GM10266 (cell line): ENCODE measurements around the gene PPP1R36.

Experiments
- DNase-seq: peaks from one replicate; pipeline ENCODE4 v3.0.0; 2012; ENCODE audit errors: extremely low spot score
- TF ChIP-seq, protein P1 (sequence below): IDR thresholded peaks from 2 replicates; pipeline ENCODE4 v1.5.1; 2012; ENCODE audit warnings: mild to moderate bottlenecking, low read depth; ENCODE audit not compliant: control insufficient read depth, insufficient read depth; ENCODE audit errors: missing control alignments

The PPP1R36 gene, protein sequence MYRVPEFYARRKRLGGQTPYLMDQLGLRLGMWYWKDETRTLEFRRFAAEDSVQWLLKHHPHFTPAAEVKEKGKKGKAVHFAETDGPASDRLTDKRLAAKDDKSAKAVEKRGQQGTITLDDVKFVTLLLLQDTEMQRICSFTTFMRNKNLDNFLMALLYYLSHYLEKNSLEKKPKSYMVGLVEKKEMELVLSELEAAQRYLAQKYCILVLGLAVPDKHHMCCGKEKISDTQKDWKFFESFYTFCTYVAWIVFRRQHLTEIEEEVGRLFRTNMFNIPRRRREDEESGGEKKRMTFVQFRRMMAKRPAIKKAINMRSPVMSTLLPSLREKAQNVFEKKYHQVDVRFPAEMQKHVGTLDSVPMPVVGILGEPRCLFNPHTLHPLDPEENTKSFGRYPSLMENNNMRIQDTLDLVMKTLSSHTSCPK

DNA sequence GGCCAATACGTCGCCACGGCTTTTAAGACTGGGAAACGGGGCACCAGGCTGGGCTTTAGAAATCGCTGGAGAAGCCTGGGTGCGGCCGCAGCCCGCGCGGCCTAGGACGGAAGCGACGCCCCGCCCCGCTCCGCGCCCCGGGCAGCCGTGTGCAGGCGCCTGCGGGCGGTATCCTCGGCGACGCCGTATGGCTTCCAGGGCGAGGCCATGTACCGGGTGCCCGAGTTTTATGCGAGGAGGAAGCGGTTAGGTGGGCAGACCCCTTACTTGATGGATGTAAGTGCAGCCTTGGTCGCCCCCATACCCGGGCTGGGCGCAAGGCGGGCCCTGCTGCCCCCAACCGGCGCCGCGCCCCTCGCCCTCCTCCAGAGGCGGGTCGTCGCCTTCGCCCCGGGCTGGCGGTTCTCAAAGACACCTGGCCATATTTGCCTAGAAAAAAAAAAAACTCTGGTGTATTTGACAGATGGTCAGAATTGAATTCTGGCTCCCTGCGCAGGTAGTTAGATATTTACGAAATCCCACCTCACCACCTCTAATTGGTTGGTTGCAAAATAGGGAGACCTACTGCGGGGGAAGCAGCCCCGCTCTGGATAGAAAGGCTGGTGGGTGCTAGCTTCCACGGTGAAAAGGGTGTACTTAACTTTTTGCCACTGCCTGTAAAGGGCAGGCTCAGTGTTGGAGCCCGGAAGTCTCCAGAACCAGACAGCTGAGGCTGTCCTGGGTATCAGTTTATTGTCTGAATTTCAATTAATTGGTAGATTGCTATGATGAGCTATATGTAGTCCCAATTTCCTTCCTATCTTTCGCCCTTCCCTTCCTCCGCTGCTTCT, at the start of gene PPP1R36:
PPP1R36 (plus strand) TSS at position 171 of the 830 bp plus-strand sequence; CDS start at position 208, 37 bp downstream.
- TF ChIP-seq, protein P1, sequence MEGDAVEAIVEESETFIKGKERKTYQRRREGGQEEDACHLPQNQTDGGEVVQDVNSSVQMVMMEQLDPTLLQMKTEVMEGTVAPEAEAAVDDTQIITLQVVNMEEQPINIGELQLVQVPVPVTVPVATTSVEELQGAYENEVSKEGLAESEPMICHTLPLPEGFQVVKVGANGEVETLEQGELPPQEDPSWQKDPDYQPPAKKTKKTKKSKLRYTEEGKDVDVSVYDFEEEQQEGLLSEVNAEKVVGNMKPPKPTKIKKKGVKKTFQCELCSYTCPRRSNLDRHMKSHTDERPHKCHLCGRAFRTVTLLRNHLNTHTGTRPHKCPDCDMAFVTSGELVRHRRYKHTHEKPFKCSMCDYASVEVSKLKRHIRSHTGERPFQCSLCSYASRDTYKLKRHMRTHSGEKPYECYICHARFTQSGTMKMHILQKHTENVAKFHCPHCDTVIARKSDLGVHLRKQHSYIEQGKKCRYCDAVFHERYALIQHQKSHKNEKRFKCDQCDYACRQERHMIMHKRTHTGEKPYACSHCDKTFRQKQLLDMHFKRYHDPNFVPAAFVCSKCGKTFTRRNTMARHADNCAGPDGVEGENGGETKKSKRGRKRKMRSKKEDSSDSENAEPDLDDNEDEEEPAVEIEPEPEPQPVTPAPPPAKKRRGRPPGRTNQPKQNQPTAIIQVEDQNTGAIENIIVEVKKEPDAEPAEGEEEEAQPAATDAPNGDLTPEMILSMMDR = no peak
- peak; percentile 47 for DNase-seq

DNA sequence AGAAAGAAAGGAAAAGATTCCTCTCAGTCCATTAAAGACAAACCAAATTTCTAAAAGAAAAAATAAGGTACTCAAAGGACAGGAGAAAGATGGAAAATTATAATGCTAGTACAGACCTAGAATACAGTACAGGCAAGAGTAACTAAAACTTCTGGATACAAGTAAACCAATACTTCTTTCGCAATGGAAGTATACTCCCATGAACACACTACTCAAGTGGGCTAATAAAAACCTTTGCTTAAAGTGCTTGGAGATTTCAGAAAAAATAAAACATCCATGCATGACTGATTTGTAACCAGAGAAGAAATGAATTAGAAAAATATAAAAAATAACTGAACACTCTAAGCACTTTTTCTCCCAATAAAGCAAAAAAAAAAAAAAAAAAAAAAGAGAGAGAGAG, 49.7 kb upstream of the PPP1R36 start:
- no peak for DNase-seq

DNA sequence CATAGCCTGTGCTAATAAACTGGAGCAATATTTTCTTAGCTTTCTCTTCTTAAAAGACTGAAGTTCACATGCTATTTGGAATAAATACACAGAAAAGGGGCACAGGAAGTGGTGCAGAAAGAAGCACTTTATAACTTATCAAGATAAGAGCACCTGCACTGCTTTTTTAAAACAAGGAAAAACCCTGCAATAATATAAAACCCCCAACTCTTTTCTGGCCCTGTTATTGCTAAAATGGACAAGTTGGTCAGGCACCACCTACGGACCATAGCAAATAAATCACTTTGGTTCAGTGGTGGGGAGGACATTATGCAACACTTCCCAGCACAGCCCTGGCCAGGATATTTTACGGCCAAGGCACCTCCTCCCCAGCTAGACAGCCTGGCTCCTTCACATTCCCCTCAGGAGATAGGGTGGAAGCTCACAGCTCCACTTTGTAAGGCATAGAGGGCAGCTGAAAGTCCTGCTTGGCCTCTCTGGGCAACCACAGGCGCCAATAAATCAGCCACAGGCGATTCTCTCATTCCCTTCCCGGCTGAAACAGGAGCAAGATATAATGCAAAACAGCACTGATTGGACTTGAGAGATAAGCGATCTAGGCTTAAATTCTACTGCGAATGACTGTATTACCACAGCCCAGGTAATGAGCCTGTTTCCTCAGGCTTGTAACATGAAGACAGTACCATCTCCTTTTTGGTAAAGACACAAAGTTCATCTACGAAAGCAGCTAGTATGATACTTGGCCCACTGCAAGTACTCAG, 48.2 kb upstream of the PPP1R36 start:
- TF ChIP-seq, protein P1 = no peak
- no peak for DNase-seq

More for the DNA sequence above, 49.7 kb upstream of the PPP1R36 start:
- TF ChIP-seq, protein P1 = no peak

DNA sequence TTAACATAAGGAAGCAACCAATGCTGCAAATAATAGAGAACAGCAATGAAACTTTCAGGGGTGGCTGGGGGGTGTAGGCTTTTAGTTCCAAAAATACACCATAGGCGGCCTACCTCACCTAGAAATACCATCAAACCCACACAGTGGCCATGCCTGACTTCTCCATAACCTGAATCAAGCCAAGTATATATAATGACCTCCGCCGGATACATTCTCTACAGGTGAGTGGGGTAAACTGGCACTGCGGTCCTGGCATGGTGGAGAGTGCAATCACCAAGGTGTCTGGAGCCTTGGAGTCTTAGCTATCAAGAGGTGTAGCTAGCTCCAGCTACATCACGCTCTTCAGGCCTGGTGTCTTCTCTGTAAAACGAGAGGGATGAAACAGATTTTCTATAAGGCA, 47.3 kb upstream of the PPP1R36 start:
- DNase-seq = no peak

DNA sequence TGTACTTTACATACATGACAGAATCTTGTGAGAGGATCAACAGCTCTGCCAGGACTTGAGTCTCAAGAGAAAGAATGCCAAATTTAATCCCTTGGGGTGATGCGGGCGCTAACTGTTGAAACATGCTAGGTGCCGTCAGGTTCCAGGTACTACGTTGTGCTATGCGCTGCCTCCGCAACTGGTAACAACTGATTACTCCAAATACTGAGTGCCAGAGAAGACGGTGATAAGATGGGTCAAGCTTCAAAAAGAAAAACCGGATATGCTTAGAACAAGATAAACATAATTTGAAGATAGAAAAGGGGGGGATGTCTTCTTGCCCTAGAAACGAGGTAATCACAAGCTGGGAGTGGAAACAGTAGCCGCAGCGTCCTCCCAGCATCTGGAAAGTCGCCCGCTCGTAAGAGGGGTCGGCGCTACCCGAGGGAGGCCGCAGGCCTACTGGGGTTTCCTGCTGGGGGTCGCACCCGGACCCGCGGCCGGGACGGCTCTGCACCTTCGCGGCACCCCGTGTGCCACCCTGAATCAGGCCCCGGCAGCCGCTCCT, 46.8 kb upstream of the PPP1R36 start:
- DNase-seq = no peak
- TF ChIP-seq, protein P1 = no peak

More for the DNA sequence above, 47.3 kb upstream of the PPP1R36 start:
- TF ChIP-seq, protein P1 = no peak

DNA sequence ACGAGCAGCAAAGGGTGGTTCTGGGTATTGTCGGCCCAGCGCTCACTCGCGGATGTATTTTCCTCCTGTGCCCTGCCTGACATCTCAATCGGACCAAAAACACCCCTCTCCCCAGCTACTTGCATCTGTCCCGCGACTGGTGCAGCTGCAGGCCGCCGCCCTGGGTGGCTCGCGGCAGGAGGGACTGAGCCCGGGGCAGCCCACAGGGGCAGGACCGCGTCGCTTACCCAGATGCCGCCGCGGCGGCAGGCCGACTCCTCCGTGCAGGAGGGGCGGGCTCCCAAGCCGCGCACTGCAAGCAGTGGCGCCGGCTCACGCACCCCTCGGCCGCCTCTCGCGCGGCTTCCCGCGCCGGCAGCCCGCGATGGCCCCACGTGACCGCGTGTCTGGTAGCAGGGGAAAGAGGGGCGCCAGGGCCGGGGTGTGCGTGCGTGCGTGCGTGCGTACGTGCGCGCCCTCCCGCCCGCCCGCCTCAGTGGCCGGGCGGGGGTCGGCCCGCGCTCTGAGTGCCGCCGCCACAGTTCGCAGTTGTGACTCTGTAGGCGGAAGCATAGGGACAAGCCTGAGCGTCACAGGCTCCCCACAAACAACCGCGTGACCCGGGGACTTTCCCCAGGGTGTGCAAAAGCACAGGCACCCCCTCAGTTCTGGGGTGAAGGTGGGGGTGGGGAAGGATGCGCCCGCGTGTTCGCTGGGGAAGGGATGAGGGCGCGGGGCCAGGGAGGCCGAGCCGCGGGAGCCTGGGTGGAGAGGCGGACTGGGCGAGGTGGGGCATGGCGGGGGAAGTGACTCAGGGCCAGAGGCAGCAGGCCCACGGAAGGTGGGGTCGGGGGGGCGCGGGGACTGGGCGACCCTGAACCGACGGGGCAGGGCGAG, 46.1 kb upstream of the PPP1R36 start, which contains the start of gene ZBTB25:
ZBTB25 (minus strand) TSS at position 405 of the 876 bp plus-strand sequence. CDS start 13,305 bp downstream, outside the sequence.
- TF ChIP-seq, protein P1 = no peak
- DNase-seq = peak; percentile 94
